ENCODE results near the gene ZDHHC18.
"Not testable (repeated sequence)": the region's sequence is repeated elsewhere in the genome, so short reads cannot be mapped to it uniquely, and the experiment has no call there.

Gene ZDHHC18

DNA sequence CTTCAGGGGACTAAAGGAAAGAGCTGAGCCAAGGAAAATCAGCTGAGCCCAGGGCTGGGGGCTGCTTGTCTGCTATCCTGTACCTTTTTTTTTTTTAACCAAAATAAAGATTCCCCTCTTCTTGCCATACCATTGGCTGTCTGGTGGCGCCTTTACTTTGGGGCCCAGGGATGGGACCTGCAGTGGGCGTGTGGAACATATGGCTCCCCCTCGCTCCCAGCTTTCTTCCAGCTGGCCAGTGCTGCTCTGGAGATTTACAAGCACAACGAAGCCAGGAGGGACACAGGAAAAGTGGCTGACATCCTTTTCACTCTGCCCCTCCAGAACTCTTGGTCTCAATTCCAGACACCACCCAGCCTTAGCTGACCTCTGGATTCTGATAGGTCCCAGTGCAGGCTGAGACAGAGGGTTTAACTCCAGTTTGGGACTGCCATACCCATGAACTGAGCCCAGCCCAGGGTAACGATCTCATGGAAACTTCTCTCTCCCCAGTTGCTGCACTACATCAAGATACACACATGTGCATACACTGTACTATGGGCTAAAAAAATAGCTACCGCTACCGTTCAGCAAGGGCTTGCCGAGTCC, 31.1 kb downstream of the ZDHHC18 start:
- peak overlapping the region; percentile 15 for H3K27ac ChIP-seq (ENCODE audit: low read depth, low read length)
- H3K4me1 ChIP-seq (ENCODE audit: control insufficient read depth, insufficient read depth, low read length): peaks cover 5% of the 10 kb centered on the region
- peaks cover 15% of the 10 kb centered on the region for H3K36me3 ChIP-seq (ENCODE audit: control insufficient read depth, insufficient read depth, low read length)
- H3K9ac ChIP-seq (ENCODE audit: low read length): no peak overlapping the region
- H3K27me3 ChIP-seq (ENCODE audit: control insufficient read depth, insufficient read depth, low read length): no peaks in the 10 kb centered on the region
- H3K4me3 ChIP-seq (ENCODE audit: low read length): no peak overlapping the region

DNA sequence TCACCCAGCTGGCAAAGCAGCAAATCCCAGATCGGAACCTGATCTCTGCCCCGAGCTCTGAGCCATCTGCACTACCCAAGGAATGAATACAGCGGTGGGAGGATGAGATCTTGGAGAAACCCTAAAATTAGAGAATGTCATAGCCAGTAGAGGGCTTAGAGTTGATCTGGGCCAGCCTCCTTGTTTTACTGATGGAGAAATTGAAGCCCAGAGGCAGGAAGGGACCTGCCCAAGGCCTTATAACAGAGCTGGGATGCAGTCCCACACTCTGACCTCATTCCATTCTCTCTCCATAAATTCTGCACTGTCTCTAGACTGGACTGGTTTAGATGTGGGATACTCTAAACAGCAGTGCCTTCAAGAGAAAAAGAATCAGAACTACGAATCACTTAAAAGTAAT, 31.7 kb downstream of the ZDHHC18 start:
- Histone ChIP-seq H3K4me1 (ENCODE audit: control insufficient read depth, insufficient read depth, low read length) (peaks cover 5% of the 10 kb centered on the region), H3K36me3 (ENCODE audit: control insufficient read depth, insufficient read depth, low read length) (peaks cover 10% of the 10 kb centered on the region), H3K9ac (ENCODE audit: low read length) (no peak overlapping the region), H3K4me3 (ENCODE audit: low read length) (no peak overlapping the region), H3K27me3 (ENCODE audit: control insufficient read depth, insufficient read depth, low read length) (no peaks in the 10 kb centered on the region), H3K27ac (ENCODE audit: low read depth, low read length) (no peak overlapping the region)

DNA sequence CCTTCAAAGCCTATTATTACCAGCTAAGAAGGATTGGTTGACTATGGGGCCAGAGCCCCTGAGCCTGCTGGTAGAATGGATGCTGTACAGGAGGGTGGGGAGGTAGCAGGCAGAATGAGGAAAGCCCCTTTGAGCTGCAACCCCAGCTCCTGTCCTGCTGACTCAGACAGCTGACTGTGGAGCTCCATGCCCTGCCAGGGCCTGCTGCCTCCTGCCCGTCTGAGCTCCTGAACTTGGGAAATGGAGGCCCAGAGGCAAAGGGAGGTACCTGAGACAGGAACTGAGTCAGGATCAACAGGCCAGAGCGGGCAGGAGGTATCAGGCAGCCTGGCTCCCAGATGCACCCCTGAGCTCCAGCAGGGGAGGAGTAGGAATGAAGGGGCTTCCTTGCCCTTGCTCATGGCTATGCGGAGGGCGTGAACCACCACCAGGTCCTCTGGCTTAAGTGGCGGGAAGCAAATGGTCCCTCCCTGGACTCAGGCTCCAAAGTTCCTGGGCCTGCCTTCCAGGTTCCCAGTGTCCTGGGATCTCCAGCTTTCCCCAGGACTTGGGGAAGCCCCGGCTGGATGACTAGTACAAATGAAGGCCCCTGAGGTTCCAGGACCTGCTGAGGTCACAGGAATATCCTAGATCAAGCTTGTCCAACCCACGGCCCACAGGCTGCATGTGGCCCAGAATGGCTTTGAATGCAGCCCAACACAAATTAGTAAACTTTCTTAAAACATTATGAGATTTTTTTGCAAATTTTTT, 32.6 kb downstream of the ZDHHC18 start:
- Histone ChIP-seq H3K36me3 (ENCODE audit: control insufficient read depth, insufficient read depth, low read length) (peaks cover 5% of the 10 kb centered on the region), H3K27me3 (ENCODE audit: control insufficient read depth, insufficient read depth, low read length) (no peaks in the 10 kb centered on the region), H3K4me3 (ENCODE audit: low read length) (no peak overlapping the region), H3K27ac (ENCODE audit: low read depth, low read length) (no peak overlapping the region), H3K4me1 (ENCODE audit: control insufficient read depth, insufficient read depth, low read length) (peaks cover 7% of the 10 kb centered on the region), H3K9ac (ENCODE audit: low read length) (no peak overlapping the region)

DNA sequence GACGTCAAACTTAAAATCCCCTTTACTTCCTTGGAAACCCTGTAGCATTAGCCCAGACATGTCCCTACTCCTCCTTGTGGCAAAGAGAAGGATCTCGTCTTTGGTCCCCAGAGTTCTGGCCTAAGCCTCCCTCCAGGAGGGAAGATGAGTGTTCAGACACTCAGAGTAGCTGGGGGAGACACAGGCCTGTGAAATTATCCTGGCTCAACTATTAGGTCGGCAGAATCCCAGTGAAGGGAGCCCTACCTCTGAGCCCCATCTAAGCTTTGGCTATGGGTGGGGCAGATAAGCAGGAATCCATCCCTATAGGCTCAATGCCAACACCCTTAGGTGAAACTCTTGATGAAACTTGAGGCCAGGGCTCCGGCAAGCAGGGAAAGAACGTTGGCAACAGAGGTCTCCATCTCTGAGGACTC, 34.8 kb downstream of the ZDHHC18 start:
- Histone ChIP-seq H3K36me3 (ENCODE audit: control insufficient read depth, insufficient read depth, low read length) (peaks cover under 1% of the 10 kb centered on the region), H3K9ac (ENCODE audit: low read length) (no peak overlapping the region), H3K4me1 (ENCODE audit: control insufficient read depth, insufficient read depth, low read length) (peaks cover 13% of the 10 kb centered on the region), H3K27me3 (ENCODE audit: control insufficient read depth, insufficient read depth, low read length) (no peaks in the 10 kb centered on the region), H3K4me3 (ENCODE audit: low read length) (no peak overlapping the region), H3K27ac (ENCODE audit: low read depth, low read length) (no peak overlapping the region)

DNA sequence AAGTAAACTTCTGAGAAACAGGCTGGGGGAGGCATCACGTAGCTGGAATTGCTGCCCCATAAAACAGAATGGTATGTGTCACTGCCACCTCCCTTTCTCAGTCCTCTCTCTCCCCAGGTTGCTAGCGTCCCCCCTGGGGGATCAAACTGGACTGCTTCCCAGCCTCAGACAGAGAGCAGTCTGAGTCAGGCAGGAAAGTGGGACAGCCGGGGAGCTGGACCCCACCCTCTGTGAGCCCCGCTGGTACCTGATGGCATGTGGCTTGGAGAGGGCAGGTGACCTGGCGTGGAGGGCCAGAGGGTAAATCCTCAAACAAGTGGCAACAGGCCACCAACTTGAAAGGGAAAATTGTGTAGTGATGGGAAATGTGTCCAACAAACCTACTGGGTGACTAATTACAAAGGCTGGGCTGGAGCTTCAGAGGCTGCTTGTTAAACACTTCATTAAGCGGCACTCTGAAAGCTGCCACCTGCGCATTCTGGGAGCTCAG, 35.4 kb downstream of the ZDHHC18 start:
- no peak overlapping the region for H3K27ac ChIP-seq (ENCODE audit: low read depth, low read length)
- H3K9ac ChIP-seq (ENCODE audit: low read length): no peak overlapping the region
- no peak overlapping the region for H3K4me3 ChIP-seq (ENCODE audit: low read length)
- no peaks in the 10 kb centered on the region for H3K36me3 ChIP-seq (ENCODE audit: control insufficient read depth, insufficient read depth, low read length)
- no peaks in the 10 kb centered on the region for H3K27me3 ChIP-seq (ENCODE audit: control insufficient read depth, insufficient read depth, low read length)
- H3K4me1 ChIP-seq (ENCODE audit: control insufficient read depth, insufficient read depth, low read length): peaks cover 13% of the 10 kb centered on the region

DNA sequence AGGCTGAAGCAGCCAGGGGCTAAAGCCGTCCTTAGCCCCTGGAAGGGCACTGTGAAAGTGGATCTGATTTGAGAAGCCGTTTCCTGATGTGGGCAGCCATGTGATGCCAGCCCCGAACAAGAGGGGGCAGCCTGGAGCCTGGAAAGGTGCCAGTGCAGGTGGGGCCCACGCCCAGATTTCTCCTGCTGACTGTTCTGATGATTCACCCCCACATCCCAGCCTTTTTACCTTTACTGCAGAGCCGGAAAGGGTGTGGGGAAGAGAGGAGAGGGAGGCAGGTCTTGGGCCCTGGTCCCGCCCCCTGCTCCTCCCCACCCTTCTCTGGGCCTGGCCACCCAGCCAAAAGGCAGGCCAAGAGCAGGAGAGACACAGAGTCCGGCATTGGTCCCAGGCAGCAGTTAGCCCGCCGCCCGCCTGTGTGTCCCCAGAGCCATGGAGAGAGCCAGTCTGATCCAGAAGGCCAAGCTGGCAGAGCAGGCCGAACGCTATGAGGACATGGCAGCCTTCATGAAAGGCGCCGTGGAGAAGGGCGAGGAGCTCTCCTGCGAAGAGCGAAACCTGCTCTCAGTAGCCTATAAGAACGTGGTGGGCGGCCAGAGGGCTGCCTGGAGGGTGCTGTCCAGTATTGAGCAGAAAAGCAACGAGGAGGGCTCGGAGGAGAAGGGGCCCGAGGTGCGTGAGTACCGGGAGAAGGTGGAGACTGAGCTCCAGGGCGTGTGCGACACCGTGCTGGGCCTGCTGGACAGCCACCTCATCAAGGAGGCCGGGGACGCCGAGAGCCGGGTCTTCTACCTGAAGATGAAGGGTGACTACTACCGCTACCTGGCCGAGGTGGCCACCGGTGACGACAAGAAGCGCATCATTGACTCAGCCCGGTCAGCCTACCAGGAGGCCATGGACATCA, 36.5 kb downstream of the ZDHHC18 start, which contains the start of gene SFN:
Gene SFN (plus strand): TSS at position 369 of the 904 bp plus-strand sequence. CDS start 64 bp downstream, at position 433.
- H3K4me1 ChIP-seq (ENCODE audit: control insufficient read depth, insufficient read depth, low read length): peaks cover 13% of the 10 kb centered on the region
- peak within 1 kb of the TSS; percentile 50 for H3K9ac ChIP-seq (ENCODE audit: low read length)
- H3K4me3 ChIP-seq (ENCODE audit: low read length): peak within 1 kb of the TSS; percentile 84

DNA sequence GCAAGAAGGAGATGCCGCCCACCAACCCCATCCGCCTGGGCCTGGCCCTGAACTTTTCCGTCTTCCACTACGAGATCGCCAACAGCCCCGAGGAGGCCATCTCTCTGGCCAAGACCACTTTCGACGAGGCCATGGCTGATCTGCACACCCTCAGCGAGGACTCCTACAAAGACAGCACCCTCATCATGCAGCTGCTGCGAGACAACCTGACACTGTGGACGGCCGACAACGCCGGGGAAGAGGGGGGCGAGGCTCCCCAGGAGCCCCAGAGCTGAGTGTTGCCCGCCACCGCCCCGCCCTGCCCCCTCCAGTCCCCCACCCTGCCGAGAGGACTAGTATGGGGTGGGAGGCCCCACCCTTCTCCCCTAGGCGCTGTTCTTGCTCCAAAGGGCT, 37.2 kb downstream of the ZDHHC18 start:
- peaks cover 13% of the 10 kb centered on the region for H3K4me1 ChIP-seq (ENCODE audit: control insufficient read depth, insufficient read depth, low read length)
- peak overlapping the region; percentile 84 for H3K4me3 ChIP-seq (ENCODE audit: low read length)
- peak overlapping the region; percentile 50 for H3K9ac ChIP-seq (ENCODE audit: low read length)
- H3K27ac ChIP-seq (ENCODE audit: low read depth, low read length): no peak overlapping the region
- no peaks in the 10 kb centered on the region for H3K27me3 ChIP-seq (ENCODE audit: control insufficient read depth, insufficient read depth, low read length)
- H3K36me3 ChIP-seq (ENCODE audit: control insufficient read depth, insufficient read depth, low read length): no peaks in the 10 kb centered on the region

More for the DNA sequence above, 36.5 kb downstream of the ZDHHC18 start, which contains the start of gene SFN:
- Histone ChIP-seq H3K27me3 (ENCODE audit: control insufficient read depth, insufficient read depth, low read length) (no peaks in the 10 kb centered on the region), H3K36me3 (ENCODE audit: control insufficient read depth, insufficient read depth, low read length) (no peaks in the 10 kb centered on the region), H3K27ac (ENCODE audit: low read depth, low read length) (no peak within 1 kb of the TSS)

DNA sequence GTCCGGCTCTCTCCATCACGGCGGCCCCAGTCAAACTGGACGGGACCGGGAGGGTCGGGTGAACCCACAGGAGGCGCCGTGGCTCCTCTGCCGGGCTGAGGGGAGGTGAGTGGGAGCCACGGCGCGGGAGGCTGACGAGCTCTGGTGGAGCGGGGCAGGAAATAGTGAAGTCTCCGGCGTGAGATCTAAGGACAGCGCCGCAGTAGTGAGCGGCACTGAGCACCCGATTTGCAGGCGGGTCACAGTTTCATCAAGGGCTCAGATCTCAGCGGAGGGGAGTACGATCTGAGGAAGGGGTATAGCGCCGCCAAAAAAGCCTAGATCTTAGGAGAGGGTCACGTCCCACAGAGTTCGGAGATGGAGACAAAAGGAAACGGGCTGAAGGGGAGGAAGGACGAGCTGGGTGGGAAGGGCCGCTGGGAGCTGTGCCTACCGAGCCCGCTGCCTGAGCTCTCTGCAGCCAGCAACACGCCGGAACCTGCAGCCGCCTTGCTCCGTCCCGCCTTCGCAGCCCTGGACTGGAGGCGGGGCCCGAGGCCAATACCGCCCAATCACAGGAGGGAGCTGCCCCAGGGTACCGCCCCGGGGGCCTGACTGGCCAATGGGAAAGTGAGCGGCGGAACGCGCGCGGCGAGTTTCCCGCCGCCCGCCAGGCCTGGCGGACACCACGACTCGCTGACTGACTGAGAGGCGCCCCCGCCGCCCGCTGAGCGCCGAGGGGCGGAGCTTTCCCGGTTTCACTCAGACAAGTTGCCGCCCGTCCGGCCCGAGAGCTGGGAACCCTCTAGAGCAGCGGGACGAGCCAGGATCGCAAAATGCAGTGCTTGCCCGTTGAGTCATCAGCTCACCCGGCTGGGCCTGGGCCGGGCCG, 38.4 kb downstream of the ZDHHC18 start:
- H3K9ac ChIP-seq (ENCODE audit: low read length): peak overlapping the region; percentile 97
- peak overlapping the region; percentile 99 for H3K27ac ChIP-seq (ENCODE audit: low read depth, low read length)
- peaks cover 8% of the 10 kb centered on the region for H3K4me1 ChIP-seq (ENCODE audit: control insufficient read depth, insufficient read depth, low read length)
- no peaks in the 10 kb centered on the region for H3K36me3 ChIP-seq (ENCODE audit: control insufficient read depth, insufficient read depth, low read length)
- H3K4me3 ChIP-seq (ENCODE audit: low read length): peak overlapping the region; percentile 88
- H3K27me3 ChIP-seq (ENCODE audit: control insufficient read depth, insufficient read depth, low read length): no peaks in the 10 kb centered on the region

DNA sequence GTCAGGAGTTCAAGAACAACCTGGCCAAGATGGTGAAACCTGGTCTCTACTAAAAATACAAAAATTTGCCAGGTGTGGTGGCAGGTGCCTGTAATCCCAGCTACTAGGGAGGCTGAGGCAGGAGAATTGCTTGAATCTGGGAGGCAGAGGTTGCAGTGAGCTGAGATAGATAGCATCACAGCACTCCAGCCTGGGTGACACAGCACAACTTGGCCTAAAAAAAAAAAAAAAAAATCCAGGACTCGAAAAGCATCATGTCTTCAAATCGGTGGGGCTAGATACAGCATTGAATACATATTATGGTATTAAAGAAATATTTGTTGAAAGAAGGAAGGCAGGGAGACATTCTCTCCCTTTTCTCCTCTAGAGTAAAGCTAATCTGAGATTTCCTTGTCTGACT, 46.6 kb downstream of the ZDHHC18 start:
- not testable (repeated sequence) for H3K36me3 ChIP-seq (ENCODE audit: control insufficient read depth, insufficient read depth, low read length); H3K27ac ChIP-seq (ENCODE audit: low read depth, low read length); H3K27me3 ChIP-seq (ENCODE audit: control insufficient read depth, insufficient read depth, low read length); H3K9ac ChIP-seq (ENCODE audit: low read length); H3K4me1 ChIP-seq (ENCODE audit: control insufficient read depth, insufficient read depth, low read length); H3K4me3 ChIP-seq (ENCODE audit: low read length)

DNA sequence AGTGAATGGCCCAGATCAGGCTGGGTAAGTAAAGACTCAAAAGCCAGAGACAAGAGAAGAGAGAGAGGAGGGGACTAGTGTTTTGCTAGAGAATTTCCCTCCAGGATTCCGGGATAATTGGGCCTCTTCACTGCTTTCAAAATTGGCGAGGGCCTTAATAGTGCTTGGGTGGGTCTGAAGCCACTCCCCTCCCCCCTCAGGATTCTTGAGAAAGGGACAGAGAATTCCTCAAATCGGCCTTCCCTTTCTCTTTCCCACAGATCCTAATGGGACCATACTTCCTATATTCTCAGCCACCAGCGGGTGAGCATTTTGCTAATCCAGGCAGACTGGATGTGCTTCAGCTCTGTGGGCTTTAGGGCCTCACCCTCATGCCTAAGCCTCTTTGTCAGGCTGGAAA, 48.4 kb downstream of the ZDHHC18 start:
- Histone ChIP-seq H3K9ac (ENCODE audit: low read length) (no peak overlapping the region), H3K4me1 (ENCODE audit: control insufficient read depth, insufficient read depth, low read length) (no peaks in the 10 kb centered on the region), H3K36me3 (ENCODE audit: control insufficient read depth, insufficient read depth, low read length) (peaks cover 8% of the 10 kb centered on the region), H3K27me3 (ENCODE audit: control insufficient read depth, insufficient read depth, low read length) (no peaks in the 10 kb centered on the region), H3K4me3 (ENCODE audit: low read length) (no peak overlapping the region), H3K27ac (ENCODE audit: low read depth, low read length) (no peak overlapping the region)

DNA sequence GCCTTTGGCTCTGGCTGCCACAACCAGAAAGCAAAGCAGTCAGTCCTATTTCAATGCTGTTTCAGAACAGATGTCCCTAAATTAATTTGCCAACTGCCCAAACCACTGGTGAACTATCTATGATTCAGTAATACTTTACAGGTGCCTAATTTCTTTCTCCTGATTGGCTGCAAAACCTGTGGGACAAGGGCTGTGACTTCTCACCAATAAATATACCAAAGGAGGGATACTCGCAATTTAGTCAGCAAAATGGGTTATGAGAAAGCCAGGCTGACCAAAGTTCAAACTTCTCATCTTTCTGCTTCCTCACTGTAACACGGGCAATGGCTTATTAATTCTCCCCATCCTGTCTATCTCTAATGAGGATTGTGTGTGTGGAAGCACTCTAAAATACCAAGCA, 50.8 kb downstream of the ZDHHC18 start:
- Histone ChIP-seq H3K27me3 (ENCODE audit: control insufficient read depth, insufficient read depth, low read length) (no peaks in the 10 kb centered on the region), H3K27ac (ENCODE audit: low read depth, low read length) (no peak overlapping the region), H3K36me3 (ENCODE audit: control insufficient read depth, insufficient read depth, low read length) (peaks cover 18% of the 10 kb centered on the region), H3K4me1 (ENCODE audit: control insufficient read depth, insufficient read depth, low read length) (no peaks in the 10 kb centered on the region), H3K4me3 (ENCODE audit: low read length) (no peak overlapping the region), H3K9ac (ENCODE audit: low read length) (no peak overlapping the region)
